ENCODE data around the gene GLE1.

GRCh38 chr9:128546504-128546903 lies 42.0 kb downstream of the GLE1 start:
- TF ChIP-seq EZH2 (IDR thresholded peaks at IDR 0.05) = no peak
- TF ChIP-seq POLR2AphosphoS5 (IDR thresholded peaks at IDR 0.05; ENCODE audit: borderline replicate concordance, low read depth, low read length) = no peak
- no peak for TF ChIP-seq FOXP2 (optimal IDR thresholded peaks at IDR 0.05; ENCODE audit: control extremely low read depth, extremely low read length, insufficient read depth)

All from SK-N-MC (cell line).